GM21619 (cell line): ENCODE results near the gene HBS1L.

Experiments used
- ATAC-seq: cut with Tn5 transposase; IDR thresholded peaks from one replicate; pipeline ENCODE4 v1.9.1; 2021; ENCODE audit not compliant: unreplicated experiment

Gene HBS1L

DNA sequence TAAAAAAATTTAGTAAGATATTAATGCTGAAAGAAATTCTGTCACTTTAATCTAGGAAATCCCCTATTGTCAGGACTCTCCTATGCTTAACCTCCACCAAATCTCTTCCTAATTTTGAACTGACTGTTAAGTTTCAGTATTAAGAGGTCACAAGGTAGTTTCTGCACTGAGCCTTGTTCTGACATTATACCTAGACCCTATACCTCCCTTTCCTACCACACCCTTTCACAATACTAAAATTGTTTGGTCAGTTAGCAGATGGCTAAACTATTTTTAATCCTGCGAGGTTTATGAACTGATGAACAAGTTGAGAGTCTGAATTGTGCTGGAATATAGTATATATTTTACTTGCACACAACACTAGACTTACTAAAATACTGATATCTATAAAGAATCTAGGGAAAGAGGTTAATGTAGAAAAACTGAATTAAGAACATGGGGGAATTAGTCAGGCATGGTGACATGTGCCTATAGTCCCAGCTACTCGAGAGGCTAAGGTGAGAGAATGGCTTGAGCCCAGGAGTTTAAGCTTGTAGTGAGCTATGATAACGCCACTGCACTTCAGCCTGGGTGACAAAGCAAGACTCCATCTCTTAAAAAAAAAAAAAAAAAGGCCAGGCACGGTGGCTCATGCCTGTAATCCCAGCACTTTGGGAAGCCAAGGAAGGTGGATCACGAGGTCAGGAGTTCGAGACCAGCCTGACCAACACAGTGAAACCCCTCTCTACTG lies 51.5 kb downstream of the HBS1L start:
- ATAC-seq, result peak; percentile 96

GRCh38 chr6:135002229-135002844 lies 52.3 kb downstream of the HBS1L start:
- ATAC-seq, result no peak

- no peak for ATAC-seq
Observed at GRCh38 chr6:134999107-134999506, 55.5 kb downstream of the HBS1L start.

- no peak for ATAC-seq
Observed at GRCh38 chr6:134997133-134997995, 57.3 kb downstream of the HBS1L start.

DNA sequence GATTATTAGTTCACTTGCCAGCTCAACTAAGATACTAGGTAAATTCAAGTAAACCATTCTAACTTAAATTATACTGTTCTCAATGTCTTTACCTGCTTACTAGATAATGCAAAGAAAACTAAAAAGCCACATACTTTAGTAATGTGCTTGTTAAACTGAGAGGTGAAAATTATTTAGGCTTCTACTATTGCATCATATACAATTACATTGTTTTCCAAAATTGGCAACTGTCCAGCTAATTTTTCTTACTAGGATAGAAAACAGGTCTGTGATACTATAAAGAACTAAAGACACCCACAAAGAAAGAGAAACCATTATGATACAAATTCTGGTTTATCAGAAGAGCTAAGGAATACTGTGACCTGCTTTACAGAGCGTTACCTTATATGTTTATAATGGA lies 59.1 kb downstream of the HBS1L start:
- no peak for ATAC-seq

DNA sequence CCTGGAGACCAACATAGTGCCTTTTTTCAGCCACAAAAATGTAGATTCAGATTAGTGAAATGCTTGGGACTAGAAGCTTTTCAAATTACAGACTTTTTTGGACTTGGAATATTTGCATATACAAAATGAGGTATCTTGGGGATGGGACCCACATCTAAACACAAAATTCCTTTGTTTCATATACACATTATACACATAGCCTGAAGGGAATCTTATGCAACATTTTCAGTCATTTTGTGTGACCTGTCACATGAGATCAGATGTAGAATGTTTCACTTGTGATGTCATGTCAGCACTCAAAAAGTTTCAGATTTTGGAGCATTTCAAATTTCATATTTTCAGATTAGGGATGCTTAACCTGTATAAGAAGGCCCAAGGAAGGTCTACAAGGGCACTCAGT lies 60.2 kb downstream of the HBS1L start:
- ATAC-seq, result no peak

DNA sequence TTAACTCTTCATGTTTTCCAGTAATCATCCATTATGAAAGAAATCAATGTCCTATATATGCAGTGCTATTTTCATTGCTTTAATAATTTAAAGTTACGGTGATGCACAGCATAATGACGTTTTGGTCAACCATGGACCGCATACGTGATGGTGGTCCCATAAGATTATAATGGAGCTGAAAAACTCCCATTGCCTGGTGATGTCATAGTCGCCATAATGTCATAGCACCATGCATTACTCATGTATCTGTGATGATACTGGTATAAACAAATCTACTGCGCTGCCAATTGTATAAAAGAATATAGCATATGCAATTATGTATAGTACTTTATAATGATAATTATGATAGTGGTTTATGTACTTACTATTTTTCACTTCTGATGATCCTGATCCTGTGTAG lies 62.5 kb downstream of the HBS1L start:
- no peak for ATAC-seq

DNA sequence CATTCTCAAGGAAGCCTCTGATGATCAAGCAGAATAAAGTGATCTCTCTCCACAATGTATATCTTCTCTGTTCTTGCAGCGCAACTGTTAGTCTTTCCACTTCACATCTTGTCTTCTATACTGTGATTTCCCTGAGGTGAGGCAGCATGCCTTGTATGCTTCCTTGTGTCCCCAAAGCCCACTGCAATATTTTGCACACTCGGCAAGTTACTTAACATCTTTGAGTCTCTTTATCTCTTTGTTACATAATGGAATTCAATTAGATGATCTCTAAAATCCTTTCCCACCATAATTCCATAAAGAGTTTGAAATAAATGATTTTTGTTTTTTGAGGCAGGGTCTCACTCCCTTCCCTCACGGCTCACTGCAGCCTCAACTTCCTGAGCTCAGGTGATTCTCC lies 64.4 kb downstream of the HBS1L start:
- no peak for ATAC-seq

- no peak for ATAC-seq
Observed at GRCh38 chr6:134984821-134985220, 69.8 kb downstream of the HBS1L start.

DNA sequence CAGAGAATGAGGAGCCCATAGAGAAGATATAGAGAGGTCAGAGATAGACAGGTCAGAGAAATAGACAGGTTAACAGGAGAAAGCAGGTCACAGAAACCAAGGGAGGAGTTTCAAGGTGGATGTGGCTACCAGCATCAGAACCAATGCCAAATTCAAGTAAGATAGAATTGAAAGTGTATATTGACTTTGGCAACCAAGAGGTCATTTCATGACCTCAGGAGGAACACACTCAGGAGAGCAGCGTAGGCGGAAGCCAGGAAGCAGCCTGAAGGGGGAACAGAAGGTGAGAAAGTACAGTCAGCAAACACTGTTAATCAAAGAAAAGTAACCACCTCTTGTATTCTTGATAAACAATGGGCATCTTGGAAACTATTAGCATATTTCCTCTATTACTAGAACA lies 70.8 kb downstream of the HBS1L start:
- no peak for ATAC-seq

DNA sequence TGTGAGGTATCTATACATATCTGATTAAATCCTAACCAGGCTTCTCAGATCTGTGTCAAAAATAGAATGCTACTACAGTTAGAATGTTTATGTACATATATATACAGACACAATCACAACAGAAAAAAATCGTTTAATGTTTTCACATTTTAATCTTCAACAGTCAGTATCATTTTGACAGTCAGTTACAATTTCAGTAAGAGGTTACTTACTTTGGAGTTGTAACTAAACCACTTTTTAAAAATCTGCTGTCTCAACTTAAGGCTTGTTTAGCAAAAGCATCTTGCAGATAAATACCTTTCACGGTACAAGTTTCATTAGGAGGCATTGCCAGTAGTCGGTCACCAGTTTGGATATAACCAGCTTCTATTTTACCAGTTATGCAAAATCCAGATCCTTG lies 72.5 kb downstream of the HBS1L start:
- no peak for ATAC-seq

GRCh38 chr6:134980846-134981245 lies 73.8 kb downstream of the HBS1L start:
- ATAC-seq, result no peak

DNA sequence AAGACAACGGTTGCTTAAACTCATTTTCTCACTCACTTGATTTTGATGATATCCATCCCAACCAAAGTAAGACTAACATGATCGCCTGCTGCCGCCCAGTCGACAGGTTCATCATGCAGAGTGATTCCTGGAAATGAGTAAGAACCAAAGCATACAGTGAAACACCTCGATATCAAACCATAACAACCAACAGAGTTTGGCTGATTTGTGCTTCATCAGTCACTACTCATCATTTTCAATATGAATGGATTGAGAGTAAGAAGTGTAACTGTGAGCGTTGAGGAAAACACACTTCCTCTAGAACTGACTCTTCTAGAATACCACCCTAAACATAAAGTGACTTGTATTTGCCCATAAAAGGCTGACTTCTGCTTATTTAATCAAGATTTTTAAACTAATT lies 75.5 kb downstream of the HBS1L start:
- peak; percentile 84 for ATAC-seq

GRCh38 chr6:134974370-134974769 lies 80.3 kb downstream of the HBS1L start:
- ATAC-seq, result no peak

- no peak for ATAC-seq
Observed at GRCh38 chr6:134967711-134968110, 86.9 kb downstream of the HBS1L start.

GRCh38 chr6:134964451-134965203 lies 90.0 kb downstream of the HBS1L start:
- ATAC-seq, result no peak

GRCh38 chr6:134962421-134962820 lies 92.2 kb downstream of the HBS1L start:
- no peak for ATAC-seq

GRCh38 chr6:134961366-134961765 lies 93.3 kb downstream of the HBS1L start:
- ATAC-seq, result no peak

DNA sequence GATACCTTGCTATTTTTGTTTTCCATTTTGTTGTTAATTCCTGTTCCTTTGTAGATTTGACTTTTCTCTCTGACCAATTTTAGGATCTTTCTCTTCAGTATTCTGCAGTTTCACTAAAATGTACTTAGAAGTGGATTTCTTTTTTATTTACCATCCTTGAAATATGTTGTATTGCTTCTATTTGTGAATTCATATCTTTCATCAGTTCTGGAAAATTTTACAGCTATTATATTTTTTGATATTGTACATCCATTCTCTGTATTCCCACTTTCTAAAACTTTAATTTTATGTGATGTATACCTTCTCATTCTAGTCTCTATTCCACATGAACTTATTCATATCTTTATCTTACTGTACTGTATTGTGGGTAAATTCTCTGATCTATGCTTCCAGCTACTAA lies 95.0 kb downstream of the HBS1L start:
- ATAC-seq, result no peak

- no peak for ATAC-seq
Observed at GRCh38 chr6:134956676-134957075, 97.9 kb downstream of the HBS1L start.

- ATAC-seq, result no peak
Observed at GRCh38 chr6:134956032-134956431, 98.6 kb downstream of the HBS1L start.
